ENCODE measurements around the gene SYTL3. TPM values are rescaled to one million over a fixed set of nuclear protein-coding genes. Genes with fewer than 3 reads are reported as not detected.
"Not testable (repeated sequence)": the region's sequence is repeated elsewhere in the genome, so short reads cannot be mapped to it uniquely, and the experiment has no call there.

SYTL3 gene
- total RNA-seq, 4 donors from 2014 or later = 4.8 to 10.1 (median 7.6) TPM

- Histone ChIP-seq H3K4me1 (peaks cover 16 to 26% (median 26%) of the 10 kb centered on the region in 4 donors), H3K27me3 (no peaks in the 10 kb centered on the region), H3K4me3 (no peak overlapping the region), H3K9me3 (no peaks in the 10 kb centered on the region), H3K27ac (replicated peaks in 1 of 4) (peak overlapping the region; percentile 73 to 86 (median 80)), H3K36me3 (no peaks in the 10 kb centered on the region)
- 46% methylated on average over 10 of the region's 10 CpGs for WGBS
- TF ChIP-seq POLR2A (IDR thresholded peaks at IDR 0.05; ENCODE audit: low read depth) (no peak), CTCF (IDR thresholded peaks at IDR 0.05) (no peak), POLR2AphosphoS5 (IDR thresholded peaks at IDR 0.05) (peak in 1 of 2 donors; percentile 13), EP300 (IDR thresholded peaks at IDR 0.05) (no peak)
- intact Hi-C loops (cut with DNase I) = no loop called here
- no peak for DNase-seq (ENCODE audit: extremely low spot score)
These were observed 5.2 kb downstream of the SYTL3 start for GRCh38 chr6:158654960-158655489.

- intact Hi-C loops (cut with DNase I) = no loop called here
These were observed 6.0 kb downstream of the SYTL3 start for GRCh38 chr6:158655569-158656450.

GRCh38 chr6:158656986-158657385 is 7.1 kb downstream of the SYTL3 start:
- H3K4me1 ChIP-seq = peaks cover 16 to 26% (median 26%) of the 10 kb centered on the region in 4 donors
- H3K27ac ChIP-seq (replicated peaks in 1 of 4); DNase-seq (ENCODE audit: extremely low spot score); intact Hi-C loops (cut with DNase I); H3K36me3 ChIP-seq; H3K4me3 ChIP-seq; H3K9me3 ChIP-seq; H3K27me3 ChIP-seq: not testable (repeated sequence)
- WGBS = 82% methylated on average over 9 of the region's 9 CpGs

More at GRCh38 chr6:158655569-158656450, 6.0 kb downstream of the SYTL3 start:
- Histone ChIP-seq H3K36me3 (no peaks in the 10 kb centered on the region), H3K9me3 (no peaks in the 10 kb centered on the region), H3K27me3 (no peaks in the 10 kb centered on the region), H3K4me1 (peaks cover 16 to 26% (median 26%) of the 10 kb centered on the region in 4 donors), H3K27ac (replicated peaks in 1 of 4) (peak overlapping the region in 3 of 4 donors; percentile 73 to 86 (median 81)), H3K4me3 (no peak overlapping the region)
- DNase-seq (ENCODE audit: extremely low spot score) = peak; percentile 85
- TF ChIP-seq POLR2AphosphoS5 (IDR thresholded peaks at IDR 0.05) (no peak), EP300 (IDR thresholded peaks at IDR 0.05) (no peak), CTCF (IDR thresholded peaks at IDR 0.05) (no peak), POLR2A (IDR thresholded peaks at IDR 0.05; ENCODE audit: low read depth) (no peak)
- WGBS = 88% methylated on average over 18 of the region's 22 CpGs

- H3K4me3 ChIP-seq = no peak overlapping the region
- no peak for DNase-seq (ENCODE audit: extremely low spot score)
- 53% methylated on average over 10 of the region's 10 CpGs for whole genome bisulfite sequencing
- TF ChIP-seq CTCF (IDR thresholded peaks at IDR 0.05) (peak; percentile 34 to 57 (median 50)), POLR2AphosphoS5 (IDR thresholded peaks at IDR 0.05) (no peak)
- H3K27ac ChIP-seq (replicated peaks in 1 of 4) = no peak overlapping the region
- intact Hi-C loops (cut with DNase I) = no loop called here
- no peaks in the 10 kb centered on the region for H3K9me3 ChIP-seq
- H3K27me3 ChIP-seq = no peaks in the 10 kb centered on the region
- H3K36me3 ChIP-seq = no peaks in the 10 kb centered on the region
- H3K4me1 ChIP-seq = peaks cover 0 to 34% (median 22%) of the 10 kb centered on the region in 4 donors
These were observed 10.5 kb downstream of the SYTL3 start for GRCh38 chr6:158660333-158660754.

- no peak overlapping the region for H3K4me3 ChIP-seq
- no peak overlapping the region for H3K27ac ChIP-seq (replicated peaks in 1 of 4)
- no peaks in the 10 kb centered on the region for H3K9me3 ChIP-seq
- no peak for TF ChIP-seq POLR2AphosphoS5 (IDR thresholded peaks at IDR 0.05)
- no peak for TF ChIP-seq CTCF (IDR thresholded peaks at IDR 0.05)
- no peak for TF ChIP-seq POLR2A (IDR thresholded peaks at IDR 0.05; ENCODE audit: low read depth)
- TF ChIP-seq EP300 (IDR thresholded peaks at IDR 0.05) = no peak
- H3K27me3 ChIP-seq = no peaks in the 10 kb centered on the region
- no peak for DNase-seq (ENCODE audit: extremely low spot score)
- no peaks in the 10 kb centered on the region for H3K36me3 ChIP-seq
- 84% methylated on average over 3 of the region's 3 CpGs for WGBS
- H3K4me1 ChIP-seq = peaks cover 0 to 30% (median 17%) of the 10 kb centered on the region in 4 donors
- intact Hi-C loops (cut with DNase I) = no loop called here
These were observed 11.4 kb downstream of the SYTL3 start for GRCh38 chr6:158661156-158661685.
